Measurements from ENCODE around the gene FAM174B. TPM values are rescaled to one million over a fixed set of nuclear protein-coding genes. Genes with fewer than 3 reads are reported as not detected.

Gene FAM174B
- total and polyA plus RNA-seq, 9 donors, result 2.5 to 31.5 (median 15.4) TPM

- DNase-seq, result no peak
- Histone ChIP-seq H3K27ac (no peak overlapping the region), H3K36me3 (no peaks in the 10 kb centered on the region), H3K4me3 (no peak overlapping the region), H3K4me1 (ENCODE audit: insufficient read depth) (no peaks in the 10 kb centered on the region), H3K9me3 (no peaks in the 10 kb centered on the region), H3K27me3 (no peaks in the 10 kb centered on the region)
- WGBS, 3 donors, result 43 to 69% (median 46%) methylated on average over 2 of the region's 2 CpGs
- TF ChIP-seq EP300 (IDR thresholded peaks at IDR 0.05) (no peak), POLR2A (IDR thresholded peaks at IDR 0.05) (no peak), CTCF (IDR thresholded peaks at IDR 0.05) (no peak)
- intact Hi-C loops (cut with DNase I), result no loop called here
These were observed 9.8 kb downstream of the FAM174B start for GRCh38 chr15:92645731-92646130.

GRCh38 chr15:92645051-92645631, 10.4 kb downstream of the FAM174B start:
- DNase-seq, result no peak
- Histone ChIP-seq H3K4me3 (no peak overlapping the region), H3K36me3 (no peaks in the 10 kb centered on the region), H3K9me3 (no peaks in the 10 kb centered on the region), H3K4me1 (ENCODE audit: insufficient read depth) (no peaks in the 10 kb centered on the region), H3K27ac (no peak overlapping the region), H3K27me3 (no peaks in the 10 kb centered on the region)
- intact Hi-C loops (cut with DNase I), result no loop called here
- TF ChIP-seq EP300 (IDR thresholded peaks at IDR 0.05) (no peak), CTCF (IDR thresholded peaks at IDR 0.05) (no peak), POLR2A (IDR thresholded peaks at IDR 0.05) (no peak)
- 84 to 89% (median 85%) methylated on average over 6 of the region's 6 CpGs for WGBS, 3 donors

- Histone ChIP-seq H3K4me3 (no peak overlapping the region), H3K27ac (no peak overlapping the region)
- 95 to 96% (median 96%) methylated on average over 13 of the region's 13 CpGs for WGBS, 3 donors
These were observed 11.4 kb downstream of the FAM174B start for GRCh38 chr15:92643849-92644815.

More at GRCh38 chr15:92643849-92644815, 11.4 kb downstream of the FAM174B start:
- intact Hi-C loops (cut with DNase I), result no loop called here
- TF ChIP-seq POLR2A (IDR thresholded peaks at IDR 0.05) (no peak), EP300 (IDR thresholded peaks at IDR 0.05) (no peak), CTCF (IDR thresholded peaks at IDR 0.05) (no peak)
- Histone ChIP-seq H3K27me3 (no peaks in the 10 kb centered on the region), H3K4me1 (ENCODE audit: insufficient read depth) (peaks cover 3% of the 10 kb centered on the region), H3K9me3 (no peaks in the 10 kb centered on the region), H3K36me3 (no peaks in the 10 kb centered on the region)
- DNase-seq, result no peak

Data from ovary (tissue), 9 donors.